GM19455 (cell line): ENCODE measurements around the gene DNAJC11.
"Not testable (repeated sequence)": the region's sequence is repeated elsewhere in the genome, so short reads cannot be mapped to it uniquely, and the experiment has no call there.

Experiments used
- ATAC-seq: cut with Tn5 transposase; IDR thresholded peaks from one replicate; pipeline ENCODE4 v1.9.1; 2021; ENCODE audit not compliant: unreplicated experiment

The DNAJC11 gene

DNA sequence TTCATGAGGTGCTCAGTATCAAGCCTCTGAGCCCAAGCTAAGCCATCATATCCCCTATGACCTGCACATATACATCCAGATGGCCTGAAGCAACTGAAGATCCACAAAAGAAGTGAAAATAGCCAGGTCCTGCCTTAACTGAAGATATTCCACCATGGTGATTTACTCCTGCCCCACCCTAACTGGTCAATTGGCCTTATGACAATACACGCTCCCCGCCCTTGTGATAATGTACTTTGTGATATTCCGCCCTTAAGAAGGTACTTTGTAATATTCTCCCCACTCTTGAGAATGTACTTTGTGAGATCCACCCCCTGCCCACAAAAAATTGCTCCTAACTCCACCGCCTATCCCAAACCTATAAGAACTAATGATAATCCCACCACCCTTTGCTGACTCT lies 1.7 kb downstream of the DNAJC11 start:
- ATAC-seq, result not testable (repeated sequence)

- no peak for ATAC-seq
These were observed 5.7 kb downstream of the DNAJC11 start for GRCh38 chr1:6695868-6696267.

DNA sequence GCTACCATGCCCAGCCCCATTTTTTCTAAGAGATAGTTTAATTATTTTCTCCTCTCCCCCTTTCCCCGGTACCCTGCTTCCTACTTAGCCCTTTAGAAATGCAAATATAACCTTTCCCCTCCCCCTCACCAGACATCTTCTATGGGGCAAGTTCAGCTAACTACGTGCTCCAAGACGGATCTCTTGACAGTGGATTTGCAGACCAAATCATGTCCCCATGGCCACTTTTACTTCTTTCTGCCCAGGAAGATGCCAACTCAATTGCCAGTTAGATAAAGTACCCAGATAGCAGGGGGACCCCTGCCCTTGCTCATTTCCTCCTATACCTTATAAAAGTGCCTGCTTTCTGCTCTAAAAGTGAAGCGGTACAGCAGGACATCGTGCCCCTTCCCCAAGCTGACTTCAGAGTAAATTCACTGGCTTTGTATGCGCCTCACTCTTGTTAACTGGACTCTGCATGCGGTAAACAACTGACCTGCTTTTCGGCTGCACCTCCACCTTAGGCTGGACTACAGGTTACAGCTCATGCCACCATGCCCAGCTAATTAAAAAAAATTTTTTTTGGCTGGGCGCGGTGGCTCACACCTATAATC lies 7.4 kb downstream of the DNAJC11 start:
- ATAC-seq, result no peak

DNA sequence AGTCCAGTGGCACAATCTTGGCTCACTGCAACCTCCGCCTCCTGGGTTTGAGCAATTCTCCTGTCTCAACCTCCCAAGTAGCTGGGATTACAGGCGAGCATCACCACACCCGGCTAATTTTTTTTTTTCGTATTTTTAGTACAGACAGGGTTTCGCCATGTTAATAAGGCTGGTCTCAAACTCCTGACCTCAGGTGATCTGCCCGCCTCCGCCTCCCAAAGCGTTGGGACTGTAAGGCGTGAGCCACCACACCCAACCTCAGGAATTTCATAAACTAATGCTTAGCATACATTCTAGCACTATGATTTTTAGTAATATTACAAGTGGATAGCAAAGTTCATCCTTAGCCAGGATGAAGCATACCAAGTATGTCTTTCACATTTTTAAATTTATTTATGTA lies 8.7 kb downstream of the DNAJC11 start:
- ATAC-seq, result no peak

- no peak for ATAC-seq
These were observed 10.1 kb downstream of the DNAJC11 start for GRCh38 chr1:6691507-6691906.

DNA sequence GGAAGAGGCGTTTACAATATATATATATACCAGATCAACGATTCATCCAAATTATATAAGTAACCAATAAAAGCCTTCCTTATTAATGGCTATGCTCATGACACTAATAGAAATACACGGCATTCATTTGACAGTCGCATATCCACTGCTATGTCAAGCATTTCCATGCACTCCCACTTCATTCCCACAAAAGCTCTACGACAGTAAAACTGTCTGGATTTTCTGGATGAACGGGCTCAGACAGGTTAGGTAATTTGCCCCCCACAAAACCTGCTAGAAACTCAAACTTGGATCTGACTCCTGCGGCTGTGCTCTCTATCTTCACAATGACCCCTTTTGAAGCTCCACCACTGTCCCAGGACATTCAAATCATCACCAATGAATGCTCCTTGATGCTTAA lies 11.4 kb downstream of the DNAJC11 start:
- ATAC-seq, result no peak

GRCh38 chr1:6688757-6689156 lies 12.9 kb downstream of the DNAJC11 start:
- no peak for ATAC-seq

DNA sequence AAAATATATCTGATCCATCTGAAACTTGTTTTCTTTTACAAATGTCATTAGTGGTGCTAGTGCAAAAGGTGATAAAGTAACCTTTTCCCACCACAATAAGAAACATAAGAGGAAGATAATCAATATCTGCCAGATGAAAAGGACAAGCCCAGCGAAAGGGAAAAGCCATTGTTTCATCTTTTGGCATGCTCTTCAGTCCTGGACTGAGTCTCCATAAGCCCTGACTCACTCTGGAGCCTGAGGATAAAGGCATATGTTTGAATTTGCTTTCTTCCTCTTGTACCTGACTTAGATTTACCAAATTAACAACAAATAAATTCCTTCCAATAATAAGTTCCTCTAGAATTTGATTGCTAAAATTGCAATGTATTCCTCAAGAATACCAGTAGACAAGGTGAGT lies 13.6 kb downstream of the DNAJC11 start:
- no peak for ATAC-seq

DNA sequence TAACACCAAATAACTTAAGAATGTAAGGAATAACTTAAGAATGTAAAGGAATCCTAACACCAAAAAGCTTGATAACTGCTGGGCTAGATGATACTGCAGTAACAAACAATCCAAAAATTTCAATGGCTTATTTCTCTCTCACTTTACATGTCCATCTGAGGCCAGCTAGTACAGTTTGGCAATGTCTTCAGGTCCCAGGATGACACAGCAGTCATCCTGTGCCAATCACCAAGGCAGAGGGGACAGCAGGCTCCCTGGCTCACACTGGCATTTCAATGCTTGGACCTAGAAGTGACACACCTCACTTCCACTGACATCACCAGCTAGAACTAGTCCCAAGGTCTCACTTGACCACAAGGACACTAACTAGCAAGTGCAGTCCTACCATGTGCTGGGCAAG lies 15.3 kb downstream of the DNAJC11 start:
- no peak for ATAC-seq

GRCh38 chr1:6685381-6685780 lies 16.2 kb downstream of the DNAJC11 start:
- ATAC-seq, result no peak

DNA sequence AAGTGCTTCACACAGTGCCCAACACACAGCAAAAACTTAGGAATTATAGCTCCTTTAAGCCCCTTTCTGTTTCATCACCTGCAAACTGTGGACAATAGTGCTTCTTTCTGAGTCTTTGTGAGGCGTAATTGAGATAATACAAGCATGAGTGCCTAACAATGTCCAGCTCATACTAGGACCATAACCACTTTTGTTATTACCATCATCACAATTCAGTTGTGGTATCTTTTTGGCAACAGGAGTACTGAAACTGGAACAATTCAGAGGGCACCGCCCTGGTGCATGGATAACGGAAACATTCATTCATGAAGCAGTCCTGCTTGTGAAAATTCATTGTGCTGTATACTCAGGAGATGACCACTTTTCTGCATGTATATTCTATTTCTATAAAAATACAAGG lies 18.2 kb downstream of the DNAJC11 start:
- no peak for ATAC-seq

GRCh38 chr1:6675941-6676340 lies 25.7 kb downstream of the DNAJC11 start:
- no peak for ATAC-seq

- ATAC-seq, result no peak
These were observed 26.8 kb downstream of the DNAJC11 start for GRCh38 chr1:6674771-6675170.

DNA sequence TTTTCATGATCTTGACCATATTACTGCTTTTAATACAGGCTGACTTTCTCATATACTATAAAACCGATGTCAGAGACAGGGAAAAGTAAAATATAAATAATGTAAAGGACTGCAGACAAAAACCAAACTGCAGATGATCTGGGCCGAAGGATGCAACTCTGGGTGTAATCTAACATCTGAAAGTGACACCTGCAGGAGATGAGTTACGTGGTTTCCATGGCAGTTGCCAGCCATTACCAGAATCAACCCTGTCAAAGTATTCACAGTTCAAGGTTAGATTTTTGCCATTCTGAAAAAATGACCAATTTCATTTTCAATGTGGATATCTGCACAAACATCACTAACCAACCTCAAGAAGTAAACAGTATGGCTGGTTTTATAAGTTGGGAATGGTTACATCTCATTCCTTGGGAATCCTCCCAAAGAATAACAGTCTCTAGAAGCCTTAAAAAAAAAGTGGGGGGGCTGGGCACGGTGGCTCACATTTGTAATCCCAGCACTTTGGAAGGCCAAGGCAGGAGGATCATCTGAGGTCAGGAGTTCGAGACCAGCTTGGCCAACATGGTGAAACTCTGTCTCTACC lies 27.7 kb downstream of the DNAJC11 start:
- ATAC-seq, result no peak

GRCh38 chr1:6672558-6672957 lies 29.1 kb downstream of the DNAJC11 start:
- no peak for ATAC-seq

- ATAC-seq, result no peak
These were observed 33.1 kb downstream of the DNAJC11 start for GRCh38 chr1:6668503-6668902.

- ATAC-seq, result no peak
These were observed 34.5 kb downstream of the DNAJC11 start for GRCh38 chr1:6667139-6667538.

DNA sequence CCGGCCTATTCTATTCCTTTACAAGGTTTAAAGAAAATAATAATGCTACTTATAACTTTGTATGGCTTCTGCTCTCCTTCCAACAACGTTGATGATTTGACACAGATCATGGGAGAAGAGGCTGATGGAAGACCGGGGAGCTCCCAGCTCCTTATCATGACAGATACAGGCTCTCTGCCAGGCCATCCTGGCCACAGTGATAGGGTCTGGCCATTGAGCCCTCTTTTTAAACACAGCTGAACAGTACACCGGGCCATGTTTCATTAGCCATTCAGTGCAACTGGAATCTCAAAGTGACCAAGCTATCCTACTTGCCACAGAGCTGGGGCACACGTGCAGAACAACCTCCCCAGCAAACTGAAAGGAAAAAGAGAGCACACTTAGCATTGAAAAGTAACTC lies 34.9 kb downstream of the DNAJC11 start:
- ATAC-seq, result no peak

DNA sequence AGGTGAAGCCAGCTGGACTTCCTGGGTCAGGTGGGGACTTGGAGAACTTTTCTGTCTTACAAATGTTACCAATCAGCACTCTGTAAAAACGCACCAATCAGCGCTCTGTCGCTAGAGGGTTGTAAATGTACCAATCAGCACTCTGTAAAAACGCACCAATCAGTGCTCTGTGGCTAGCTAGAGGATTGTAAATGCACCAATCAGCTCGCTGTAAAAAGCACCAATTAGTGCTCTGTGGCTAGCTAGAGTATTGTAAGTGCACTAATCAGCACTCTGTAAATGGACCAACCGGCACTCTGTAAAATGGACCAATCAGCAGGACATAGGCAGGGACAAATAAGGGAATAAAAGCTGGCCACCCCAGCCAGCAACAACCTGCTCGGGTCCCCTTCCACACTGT lies 39.1 kb downstream of the DNAJC11 start:
- ATAC-seq, result not testable (repeated sequence)

GRCh38 chr1:6660415-6661049 lies 41.1 kb downstream of the DNAJC11 start:
- ATAC-seq, result no peak

GRCh38 chr1:6658359-6659060 lies 43.1 kb downstream of the DNAJC11 start:
- ATAC-seq, result no peak

- ATAC-seq, result no peak
These were observed 44.5 kb downstream of the DNAJC11 start for GRCh38 chr1:6657138-6657537.
